Measurements from ENCODE around the gene MEIKIN. TPM values are rescaled to one million over a fixed set of nuclear protein-coding genes. Genes with fewer than 3 reads are reported as not detected.

The MEIKIN gene
- total RNA-seq, 1 donor from 2014 or later = not detected

Other genes starting within 250 kb of the MEIKIN start
- 31.6 TPM for gene FNIP1, start 148.6 kb downstream of the MEIKIN start, total RNA-seq
- gene ACSL6, start 66.0 kb upstream of the MEIKIN start, total RNA-seq = 4.5 TPM
- not detected for gene IL3, start 115.0 kb upstream of the MEIKIN start, total RNA-seq
- not detected for gene CSF2, start 128.1 kb upstream of the MEIKIN start, total RNA-seq

Data from cardiac septum (tissue), 1 donor.